M059J (cell line): ENCODE data around the gene PCDHAC1. TPM values are rescaled to one million over a fixed set of nuclear protein-coding genes. Genes with fewer than 3 reads are reported as not detected.

Experiments
- DNase-seq: peaks from one replicate; pipeline ENCODE4 v3.0.0-alpha.2; 2012; ENCODE audit warnings: low read depth
- total RNA-seq: library from RNA; depleted of rRNA; stranded (reverse); fragments of >200 nt; shearing (Covaris generic); gene quantifications from 2 replicates; pipeline ENCODE4 v1.2.3, GENCODE V29; 2014; rRNA removed

The PCDHAC1 gene
- total RNA-seq, 1 experiment from 2014 or later = 0.25 TPM

GRCh38 chr5:140967226-140967893 lies 41.3 kb downstream of the PCDHAC1 start:
- DNase-seq = no peak

- DNase-seq = no peak
These were observed 43.8 kb downstream of the PCDHAC1 start for GRCh38 chr5:140969880-140970279.

- DNase-seq = no peak
These were observed 47.5 kb downstream of the PCDHAC1 start for GRCh38 chr5:140973550-140973949.

- DNase-seq = no peak
These were observed 50.9 kb downstream of the PCDHAC1 start for GRCh38 chr5:140977003-140977402.

GRCh38 chr5:140978260-140978659 lies 52.2 kb downstream of the PCDHAC1 start:
- no peak for DNase-seq

GRCh38 chr5:140978983-140979382 lies 52.9 kb downstream of the PCDHAC1 start:
- DNase-seq = no peak

Other genes starting within 250 kb of the PCDHAC1 start
- gene HARS1, start 234.9 kb upstream of the PCDHAC1 start, total RNA-seq = 36.8 and 58.1 TPM in 2 replicates
- 29.6 and 36.7 TPM in 2 replicates for gene HARS2, start 234.8 kb upstream of the PCDHAC1 start, total RNA-seq
- 68.0 and 71.3 TPM in 2 replicates for gene ZMAT2, start 225.9 kb upstream of the PCDHAC1 start, total RNA-seq
- gene PCDHA1, start 140.2 kb upstream of the PCDHAC1 start, total RNA-seq = 0.05 TPM in 1 of 2 replicates, not detected in the other
- gene PCDHA2, start 131.4 kb upstream of the PCDHAC1 start, total RNA-seq = not detected in 2 replicates
- gene PCDHA3, start 125.2 kb upstream of the PCDHAC1 start, total RNA-seq = not detected in 2 replicates
- gene PCDHA4, start 119.2 kb upstream of the PCDHAC1 start, total RNA-seq = not detected in 2 replicates
- gene PCDHA5, start 104.7 kb upstream of the PCDHAC1 start, total RNA-seq = not detected in 2 replicates
- not detected in 2 replicates for gene PCDHA6, start 98.3 kb upstream of the PCDHAC1 start, total RNA-seq
- gene PCDHA7, start 92.0 kb upstream of the PCDHAC1 start, total RNA-seq = 0.02 TPM in 1 of 2 replicates, not detected in the other
- not detected in 2 replicates for gene PCDHA8, start 85.1 kb upstream of the PCDHAC1 start, total RNA-seq
- not detected in 2 replicates for gene PCDHA9, start 77.9 kb upstream of the PCDHAC1 start, total RNA-seq
- not detected in 2 replicates for gene PCDHA10, start 70.4 kb upstream of the PCDHAC1 start, total RNA-seq
- gene PCDHA11, start 57.3 kb upstream of the PCDHAC1 start, total RNA-seq = 0.07 and 0.27 TPM in 2 replicates
- gene PCDHA12, start 51.0 kb upstream of the PCDHAC1 start, total RNA-seq = not detected in 2 replicates
- gene PCDHA13, start 44.2 kb upstream of the PCDHAC1 start, total RNA-seq = not detected in 2 replicates
- 0.17 TPM in 1 of 2 replicates, not detected in the other for gene PCDHAC2, start 40.2 kb downstream of the PCDHAC1 start, total RNA-seq
- gene PCDHB1, start 125.1 kb downstream of the PCDHAC1 start, total RNA-seq = not detected in 2 replicates
- gene PCDHB2, start 168.3 kb downstream of the PCDHAC1 start, total RNA-seq = 0.32 and 2.1 TPM in 2 replicates
- 3.9 and 8.0 TPM in 2 replicates for gene PCDHB3, start 174.2 kb downstream of the PCDHAC1 start, total RNA-seq
- 0.07 TPM in 1 of 2 replicates, not detected in the other for gene PCDHB4, start 195.5 kb downstream of the PCDHAC1 start, total RNA-seq
- gene PCDHB5, start 208.9 kb downstream of the PCDHAC1 start, total RNA-seq = not detected in 2 replicates
- gene PCDHB6, start 223.8 kb downstream of the PCDHAC1 start, total RNA-seq = 0.49 and 0.62 TPM in 2 replicates
- 1.7 and 2.1 TPM in 2 replicates for gene PCDHB7, start 246.3 kb downstream of the PCDHAC1 start, total RNA-seq